DMS53 (cell line): ENCODE data around the gene PIK3C2G.

ENCODE experiments used
- DNase-seq: peaks from one replicate; lab custom pipeline; 2025; lab: John Stamatoyannopoulos, UW

The PIK3C2G gene

GRCh38 chr12:18415227-18415626 is 153.9 kb downstream of the PIK3C2G start:
- DNase-seq = no peak

DNA sequence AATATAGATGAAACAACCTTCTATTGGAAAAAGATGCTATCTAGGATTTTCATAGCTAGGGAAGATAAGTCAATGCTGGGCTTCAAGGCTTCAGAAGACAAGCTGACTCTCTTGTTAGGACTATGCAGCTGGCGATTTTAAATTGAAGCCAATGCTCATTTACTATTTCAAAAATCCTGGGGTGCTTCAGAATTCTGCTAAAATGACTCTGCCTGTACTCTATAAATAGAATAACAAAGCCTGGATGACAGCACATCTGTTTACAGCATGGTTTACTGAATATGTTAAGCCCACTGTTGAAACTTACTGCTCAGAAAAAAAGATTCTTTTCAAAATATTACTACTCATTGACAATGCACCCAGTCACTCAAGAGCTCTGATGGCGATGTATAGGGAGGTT is 155.1 kb downstream of the PIK3C2G start:
- DNase-seq = no peak

DNA sequence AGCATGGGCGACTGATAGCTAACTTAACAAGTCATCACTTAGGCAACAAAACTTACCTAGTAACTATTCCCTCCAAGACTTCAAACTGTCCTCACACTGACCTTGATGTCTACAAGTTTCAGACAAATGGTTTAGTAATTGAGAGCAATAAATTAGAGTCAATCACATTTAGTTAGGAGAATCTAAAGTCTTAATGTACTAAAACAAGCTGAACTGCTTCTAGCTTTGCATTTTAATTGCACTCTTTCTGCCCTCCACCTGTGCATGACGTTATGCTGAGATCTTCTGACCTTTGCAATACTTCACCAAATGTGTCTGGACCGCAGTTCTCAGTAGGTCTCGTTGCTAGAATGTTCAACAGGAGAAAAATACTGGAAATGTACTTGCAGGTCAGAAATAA is 158.0 kb downstream of the PIK3C2G start:
- no peak for DNase-seq

GRCh38 chr12:18421867-18422266 is 160.5 kb downstream of the PIK3C2G start:
- DNase-seq = no peak

GRCh38 chr12:18422871-18423270 is 161.6 kb downstream of the PIK3C2G start:
- DNase-seq = no peak

GRCh38 chr12:18424857-18425256 is 163.5 kb downstream of the PIK3C2G start:
- no peak for DNase-seq

DNA sequence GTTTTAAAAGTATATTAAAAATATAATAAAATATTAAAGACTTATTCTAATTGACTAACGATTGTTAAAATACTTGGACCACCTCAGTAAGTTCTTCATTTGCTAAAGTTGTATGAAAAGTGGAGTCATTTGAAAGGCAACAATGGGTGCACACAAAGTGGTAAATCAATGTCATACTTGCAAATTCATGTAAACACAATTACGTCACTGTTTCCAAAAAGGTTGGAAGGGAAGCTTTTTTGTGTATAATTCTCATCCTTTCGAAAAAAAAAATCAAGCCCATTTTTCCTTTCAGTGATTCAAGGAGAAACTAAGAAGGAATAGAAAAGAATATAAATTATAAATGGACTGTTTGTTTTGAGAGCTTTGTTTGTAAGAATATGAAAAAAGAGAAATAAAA is 166.2 kb downstream of the PIK3C2G start:
- DNase-seq = no peak

- DNase-seq = no peak
Measured at GRCh38 chr12:18428416-18428815, 167.1 kb downstream of the PIK3C2G start.

- no peak for DNase-seq
Measured at GRCh38 chr12:18429366-18429765, 168.0 kb downstream of the PIK3C2G start.

DNA sequence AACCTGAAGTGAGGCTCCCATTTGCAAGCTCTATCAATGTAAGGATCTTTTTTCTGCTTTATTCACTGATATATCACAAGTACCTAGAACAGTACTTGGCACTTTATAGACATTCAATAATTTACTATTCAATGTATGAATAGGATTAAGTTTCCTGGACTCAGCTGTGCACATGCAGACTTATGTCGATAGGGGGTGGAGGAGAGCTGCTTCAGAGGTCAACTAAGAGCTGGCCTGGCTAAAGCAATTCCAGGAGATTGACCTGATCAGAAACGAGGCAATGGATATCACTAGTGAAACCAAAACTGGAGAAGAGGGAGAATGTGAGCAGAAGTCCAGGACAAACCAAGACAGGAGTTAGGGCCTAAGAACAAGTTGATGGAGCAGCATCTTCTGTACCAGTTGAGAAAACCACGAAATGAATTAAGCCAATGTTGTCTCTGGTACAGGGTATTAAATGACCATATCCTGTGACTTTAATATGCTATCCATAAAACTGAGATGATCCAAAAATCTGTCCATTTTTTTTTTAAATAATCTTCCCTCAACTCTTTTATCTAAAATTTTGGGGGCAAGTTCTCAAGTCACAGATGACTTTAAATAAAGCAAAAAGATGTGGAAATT is 169.2 kb downstream of the PIK3C2G start:
- peak; percentile 92 for DNase-seq

DNA sequence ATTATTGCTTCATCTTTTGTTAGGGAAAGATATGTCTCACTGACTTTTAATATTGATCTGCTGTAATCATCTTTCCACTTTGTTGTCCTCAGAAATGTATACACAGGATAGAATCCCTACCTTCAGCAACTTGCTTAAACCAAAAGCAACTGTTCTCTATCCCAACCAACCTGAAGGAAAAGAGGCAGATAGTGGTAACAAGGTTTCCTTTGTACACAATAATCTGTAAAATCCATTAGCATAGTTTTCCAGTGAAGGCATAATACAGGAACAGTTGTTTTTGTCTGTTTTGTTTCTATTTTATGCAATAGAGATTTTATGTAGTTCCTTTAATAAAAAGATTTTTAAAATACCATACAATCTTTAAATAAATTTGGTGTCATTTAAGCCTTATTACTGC is 170.5 kb downstream of the PIK3C2G start:
- DNase-seq = no peak

DNA sequence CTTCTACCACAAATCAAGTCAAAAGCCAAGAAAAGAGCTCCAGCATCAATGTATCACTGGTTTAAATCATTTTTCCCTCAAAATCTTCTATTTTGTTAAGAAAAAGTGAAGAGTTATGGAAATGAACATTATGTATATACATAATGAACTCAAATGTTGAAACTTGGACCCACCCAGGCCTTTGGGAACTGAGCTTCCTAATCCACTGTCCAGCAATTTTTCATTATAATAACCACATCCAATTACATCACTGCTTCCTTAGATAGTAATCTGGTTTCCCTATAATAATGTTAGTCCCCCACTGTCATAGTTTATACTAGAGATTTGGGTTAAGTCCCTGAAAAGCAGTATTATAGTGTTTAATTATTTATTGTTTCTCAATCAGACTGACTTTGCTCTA is 170.9 kb downstream of the PIK3C2G start:
- DNase-seq = no peak

- DNase-seq = no peak
Measured at GRCh38 chr12:18436170-18436569, 174.9 kb downstream of the PIK3C2G start.

- no peak for DNase-seq
Measured at GRCh38 chr12:18439541-18439940, 178.2 kb downstream of the PIK3C2G start.

- DNase-seq = peak; percentile 97
Measured at GRCh38 chr12:18443768-18444437, 182.6 kb downstream of the PIK3C2G start.

- DNase-seq = peak; percentile 70
Measured at GRCh38 chr12:18446061-18446644, 184.8 kb downstream of the PIK3C2G start.

GRCh38 chr12:18454330-18454729 is 193.0 kb downstream of the PIK3C2G start:
- no peak for DNase-seq

DNA sequence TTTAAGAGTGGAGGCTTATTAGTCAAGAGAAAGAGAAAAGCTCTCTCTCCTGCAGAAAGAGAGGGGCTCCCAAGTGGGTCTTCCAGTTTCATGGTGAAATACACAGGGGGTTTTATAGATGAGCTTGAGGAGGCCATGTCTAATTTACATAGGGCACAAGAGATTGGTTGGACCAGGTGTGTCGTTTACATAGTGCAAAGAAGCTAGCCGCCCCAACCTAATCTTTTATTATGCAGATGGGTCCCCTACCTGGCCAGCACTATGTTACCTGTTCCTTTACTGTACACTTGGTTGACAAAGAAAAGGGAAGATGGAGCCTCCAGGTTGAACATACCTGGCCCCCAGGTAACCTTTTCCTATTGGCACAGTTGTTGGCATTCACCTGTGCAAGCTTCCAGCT is 195.0 kb downstream of the PIK3C2G start:
- no peak for DNase-seq

GRCh38 chr12:18457362-18457761 is 196.0 kb downstream of the PIK3C2G start:
- DNase-seq = no peak

- no peak for DNase-seq
Measured at GRCh38 chr12:18461758-18462157, 200.4 kb downstream of the PIK3C2G start.

- DNase-seq = no peak
Measured at GRCh38 chr12:18462442-18462841, 201.1 kb downstream of the PIK3C2G start.

GRCh38 chr12:18467620-18468245 is 206.4 kb downstream of the PIK3C2G start:
- no peak for DNase-seq
